LNCaP clone FGC (cell line): ENCODE measurements around the gene KIF1A.
"Not testable (repeated sequence)": the region's sequence is repeated elsewhere in the genome, so short reads cannot be mapped to it uniquely, and the experiment has no call there.

Experiments
- DNase-seq: peaks from one replicate; pipeline ENCODE4 v3.0.0-alpha.2; 2011; ENCODE audit warnings: low read depth
- H3K4me3 ChIP-seq: 2 replicates; pipeline ENCODE4 v1.5.1; 2011; ENCODE audit warnings: mild to moderate bottlenecking, low read depth, low read length, control low read depth
- CTCF ChIP-seq: IDR thresholded peaks from 2 replicates; pipeline ENCODE4 v1.5.1; 2012; ENCODE audit warnings: mild to moderate bottlenecking; ENCODE audit not compliant: control insufficient read depth, insufficient read depth; ENCODE audit errors: extremely low read depth

The KIF1A gene

GRCh38 chr2:240782886-240783818 lies 36.9 kb downstream of the KIF1A start:
- no peak overlapping the region for H3K4me3 ChIP-seq
- DNase-seq = no peak
- no peak for TF ChIP-seq CTCF

GRCh38 chr2:240782221-240782885 lies 37.7 kb downstream of the KIF1A start:
- DNase-seq = no peak
- TF ChIP-seq CTCF = no peak
- H3K4me3 ChIP-seq = no peak overlapping the region

GRCh38 chr2:240781471-240782220 lies 38.4 kb downstream of the KIF1A start:
- H3K4me3 ChIP-seq = no peak overlapping the region
- no peak for DNase-seq
- TF ChIP-seq CTCF = no peak

GRCh38 chr2:240780023-240780700 lies 39.9 kb downstream of the KIF1A start:
- no peak for TF ChIP-seq CTCF
- H3K4me3 ChIP-seq = no peak overlapping the region
- DNase-seq = no peak

- H3K4me3 ChIP-seq, DNase-seq: not testable (repeated sequence)
Measured at GRCh38 chr2:240779250-240779832, 40.7 kb downstream of the KIF1A start.

GRCh38 chr2:240778426-240778825 lies 41.6 kb downstream of the KIF1A start:
- DNase-seq = no peak
- no peak for TF ChIP-seq CTCF
- no peak overlapping the region for H3K4me3 ChIP-seq
